HL-60 (cell line): ENCODE measurements around the gene EGLN1.
"Not testable (repeated sequence)": the region's sequence is repeated elsewhere in the genome, so short reads cannot be mapped to it uniquely, and the experiment has no call there.

ENCODE experiments used
- DNase-seq, 2 experiments: peaks; one replicate each; pipeline ENCODE4 v3.0.0-alpha.2; 2010 to 2020; ENCODE audit warnings: low read depth in 1 of 2, low spot score in 1 of 2
- H3K27ac ChIP-seq: fragments of 250-450 bp; sonication (Bioruptor Pico); replicated peaks from 2 replicates; pipeline ENCODE4 v1.5.1; 2020; ENCODE audit warnings: mild to moderate bottlenecking, moderate library complexity
- H3K27me3 ChIP-seq: fragments of 250-450 bp; sonication (Bioruptor Pico); 2 replicates; pipeline ENCODE4 v1.5.1; 2021; ENCODE audit warnings: mild to moderate bottlenecking, moderate library complexity; ENCODE audit not compliant: insufficient read depth, poor library complexity, severe bottlenecking
- H3K4me3 ChIP-seq: replicated peaks from 2 replicates; pipeline ENCODE4 v1.5.1; 2011; ENCODE audit warnings: mild to moderate bottlenecking, control low read depth, low read length; ENCODE audit not compliant: insufficient read depth
- GABPA ChIP-seq: IDR thresholded peaks from 2 replicates; pipeline ENCODE4 v1.6.1; 2012; ENCODE audit warnings: low read depth
- POLR2AphosphoS5 ChIP-seq: IDR thresholded peaks from 2 replicates; pipeline ENCODE4 v1.6.1; 2012; ENCODE audit warnings: low read depth
- SPI1 ChIP-seq: IDR thresholded peaks from 2 replicates; pipeline ENCODE4 v1.6.1; 2012; ENCODE audit warnings: low read depth, mild to moderate bottlenecking, borderline replicate concordance
- TF ChIP-seq, protein P1 (sequence below): IDR thresholded peaks from one replicate; pipeline ENCODE4 v1.5.1; 2011; ENCODE audit warnings: low read length, control low read depth, inconsistent platforms; ENCODE audit not compliant: insufficient read depth
- TF ChIP-seq, protein P2 (sequence below): IDR thresholded peaks from 2 replicates; pipeline ENCODE4 v1.6.1; 2012; ENCODE audit warnings: low read depth; ENCODE audit not compliant: insufficient replicate concordance

Gene EGLN1

DNA sequence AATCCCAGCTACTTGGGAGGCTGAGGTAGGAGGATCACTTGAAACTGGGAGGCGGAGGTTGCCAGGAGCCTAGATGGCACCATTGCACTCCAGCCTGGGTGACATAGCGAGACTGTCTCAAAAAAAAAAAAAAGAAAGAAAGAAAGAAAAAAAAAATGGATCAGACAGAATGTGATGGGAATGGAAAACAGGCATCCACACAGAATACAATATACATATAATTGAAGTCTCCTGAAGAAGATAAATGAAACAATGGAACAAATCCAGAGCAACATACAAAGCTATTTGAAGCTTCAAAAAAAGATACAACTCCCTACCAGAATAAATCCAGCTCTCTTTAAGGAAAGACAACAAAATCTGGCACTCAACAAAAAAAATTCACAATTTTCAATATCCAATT, 10.9 kb upstream of the EGLN1 start:
- TF ChIP-seq SPI1 (no peak), POLR2AphosphoS5 (no peak), GABPA (no peak)
- TF ChIP-seq, protein P1, sequence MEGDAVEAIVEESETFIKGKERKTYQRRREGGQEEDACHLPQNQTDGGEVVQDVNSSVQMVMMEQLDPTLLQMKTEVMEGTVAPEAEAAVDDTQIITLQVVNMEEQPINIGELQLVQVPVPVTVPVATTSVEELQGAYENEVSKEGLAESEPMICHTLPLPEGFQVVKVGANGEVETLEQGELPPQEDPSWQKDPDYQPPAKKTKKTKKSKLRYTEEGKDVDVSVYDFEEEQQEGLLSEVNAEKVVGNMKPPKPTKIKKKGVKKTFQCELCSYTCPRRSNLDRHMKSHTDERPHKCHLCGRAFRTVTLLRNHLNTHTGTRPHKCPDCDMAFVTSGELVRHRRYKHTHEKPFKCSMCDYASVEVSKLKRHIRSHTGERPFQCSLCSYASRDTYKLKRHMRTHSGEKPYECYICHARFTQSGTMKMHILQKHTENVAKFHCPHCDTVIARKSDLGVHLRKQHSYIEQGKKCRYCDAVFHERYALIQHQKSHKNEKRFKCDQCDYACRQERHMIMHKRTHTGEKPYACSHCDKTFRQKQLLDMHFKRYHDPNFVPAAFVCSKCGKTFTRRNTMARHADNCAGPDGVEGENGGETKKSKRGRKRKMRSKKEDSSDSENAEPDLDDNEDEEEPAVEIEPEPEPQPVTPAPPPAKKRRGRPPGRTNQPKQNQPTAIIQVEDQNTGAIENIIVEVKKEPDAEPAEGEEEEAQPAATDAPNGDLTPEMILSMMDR, result no peak
- TF ChIP-seq, protein P2, sequence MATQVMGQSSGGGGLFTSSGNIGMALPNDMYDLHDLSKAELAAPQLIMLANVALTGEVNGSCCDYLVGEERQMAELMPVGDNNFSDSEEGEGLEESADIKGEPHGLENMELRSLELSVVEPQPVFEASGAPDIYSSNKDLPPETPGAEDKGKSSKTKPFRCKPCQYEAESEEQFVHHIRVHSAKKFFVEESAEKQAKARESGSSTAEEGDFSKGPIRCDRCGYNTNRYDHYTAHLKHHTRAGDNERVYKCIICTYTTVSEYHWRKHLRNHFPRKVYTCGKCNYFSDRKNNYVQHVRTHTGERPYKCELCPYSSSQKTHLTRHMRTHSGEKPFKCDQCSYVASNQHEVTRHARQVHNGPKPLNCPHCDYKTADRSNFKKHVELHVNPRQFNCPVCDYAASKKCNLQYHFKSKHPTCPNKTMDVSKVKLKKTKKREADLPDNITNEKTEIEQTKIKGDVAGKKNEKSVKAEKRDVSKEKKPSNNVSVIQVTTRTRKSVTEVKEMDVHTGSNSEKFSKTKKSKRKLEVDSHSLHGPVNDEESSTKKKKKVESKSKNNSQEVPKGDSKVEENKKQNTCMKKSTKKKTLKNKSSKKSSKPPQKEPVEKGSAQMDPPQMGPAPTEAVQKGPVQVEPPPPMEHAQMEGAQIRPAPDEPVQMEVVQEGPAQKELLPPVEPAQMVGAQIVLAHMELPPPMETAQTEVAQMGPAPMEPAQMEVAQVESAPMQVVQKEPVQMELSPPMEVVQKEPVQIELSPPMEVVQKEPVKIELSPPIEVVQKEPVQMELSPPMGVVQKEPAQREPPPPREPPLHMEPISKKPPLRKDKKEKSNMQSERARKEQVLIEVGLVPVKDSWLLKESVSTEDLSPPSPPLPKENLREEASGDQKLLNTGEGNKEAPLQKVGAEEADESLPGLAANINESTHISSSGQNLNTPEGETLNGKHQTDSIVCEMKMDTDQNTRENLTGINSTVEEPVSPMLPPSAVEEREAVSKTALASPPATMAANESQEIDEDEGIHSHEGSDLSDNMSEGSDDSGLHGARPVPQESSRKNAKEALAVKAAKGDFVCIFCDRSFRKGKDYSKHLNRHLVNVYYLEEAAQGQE, result no peak
- Histone ChIP-seq H3K4me3 (no peak overlapping the region), H3K27me3 (no peaks in the 10 kb centered on the region), H3K27ac (no peak overlapping the region)
- no peak for DNase-seq

- Histone ChIP-seq H3K4me3 (no peak overlapping the region), H3K27ac (no peak overlapping the region), H3K27me3 (no peaks in the 10 kb centered on the region)
- DNase-seq, result no peak
- no peak for TF ChIP-seq SPI1
- TF ChIP-seq, protein P2, result no peak
- TF ChIP-seq POLR2AphosphoS5, result no peak
- TF ChIP-seq, protein P1, result no peak
- TF ChIP-seq GABPA, result no peak
Measured at GRCh38 chr1:231431665-231432415, 9.8 kb upstream of the EGLN1 start.

DNA sequence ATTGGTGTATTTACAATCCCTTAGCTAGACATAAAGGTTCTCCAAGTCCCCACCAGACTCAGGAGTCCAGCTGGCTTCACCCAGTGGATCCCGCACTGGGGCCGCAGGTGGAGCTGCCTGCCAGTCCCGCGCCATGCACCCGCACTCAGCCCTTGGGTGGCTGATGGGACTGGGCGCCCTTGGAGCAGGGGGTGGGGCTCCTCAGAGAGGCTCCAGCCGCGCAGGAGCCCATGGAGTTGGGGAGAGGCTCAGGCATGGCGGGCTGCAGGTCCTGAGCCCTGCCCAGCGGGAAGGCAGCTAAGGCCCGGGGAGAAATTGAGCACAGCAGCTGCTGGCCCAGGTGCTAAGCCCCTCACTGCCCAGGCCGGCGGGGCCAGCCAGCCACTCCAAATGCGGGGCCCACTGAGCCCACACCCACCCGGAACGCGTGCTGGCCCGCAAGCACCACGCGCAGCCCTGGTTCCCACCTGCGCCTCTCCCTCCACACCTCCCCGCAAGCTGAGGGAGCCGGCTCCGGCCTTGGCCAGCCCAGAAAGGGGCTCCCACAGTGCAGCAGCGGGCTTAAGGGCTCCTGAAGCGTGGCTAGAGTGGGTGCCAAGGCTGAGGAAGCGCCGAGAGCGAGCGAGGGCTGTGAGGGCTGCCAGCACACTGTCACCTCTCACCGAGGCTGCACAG, 8.7 kb upstream of the EGLN1 start:
- DNase-seq, H3K27me3 ChIP-seq, H3K27ac ChIP-seq, H3K4me3 ChIP-seq: not testable (repeated sequence)

- Histone ChIP-seq H3K27ac (no peak overlapping the region), H3K27me3 (no peaks in the 10 kb centered on the region), H3K4me3 (no peak overlapping the region)
- peak; percentile 13; the same call in 1 of the 2 replicates for TF ChIP-seq SPI1
- TF ChIP-seq, protein P1, result no peak
- DNase-seq, result peak in 1 of 2 experiments; percentile 13
Measured at GRCh38 chr1:231428377-231428776, 6.3 kb upstream of the EGLN1 start.
